HL-60 (cell line): Measurements from ENCODE around the gene SMIM36.

Experiments used
- DNase-seq, 2 experiments: peaks; one replicate each; pipeline ENCODE4 v3.0.0-alpha.2; 2010 to 2020; ENCODE audit warnings: low read depth in 1 of 2, low spot score in 1 of 2
- H3K27ac ChIP-seq: fragments of 250-450 bp; sonication (Bioruptor Pico); replicated peaks from 2 replicates; pipeline ENCODE4 v1.5.1; 2020; ENCODE audit warnings: mild to moderate bottlenecking, moderate library complexity
- H3K27me3 ChIP-seq: fragments of 250-450 bp; sonication (Bioruptor Pico); 2 replicates; pipeline ENCODE4 v1.5.1; 2021; ENCODE audit warnings: mild to moderate bottlenecking, moderate library complexity; ENCODE audit not compliant: insufficient read depth, poor library complexity, severe bottlenecking
- H3K4me3 ChIP-seq: replicated peaks from 2 replicates; pipeline ENCODE4 v1.5.1; 2011; ENCODE audit warnings: mild to moderate bottlenecking, control low read depth, low read length; ENCODE audit not compliant: insufficient read depth
- GABPA ChIP-seq: IDR thresholded peaks from 2 replicates; pipeline ENCODE4 v1.6.1; 2012; ENCODE audit warnings: low read depth
- POLR2AphosphoS5 ChIP-seq: IDR thresholded peaks from 2 replicates; pipeline ENCODE4 v1.6.1; 2012; ENCODE audit warnings: low read depth
- SPI1 ChIP-seq: IDR thresholded peaks from 2 replicates; pipeline ENCODE4 v1.6.1; 2012; ENCODE audit warnings: low read depth, mild to moderate bottlenecking, borderline replicate concordance
- TF ChIP-seq, protein P1 (sequence below): IDR thresholded peaks from one replicate; pipeline ENCODE4 v1.5.1; 2011; ENCODE audit warnings: low read length, control low read depth, inconsistent platforms; ENCODE audit not compliant: insufficient read depth
- TF ChIP-seq, protein P2 (sequence below): IDR thresholded peaks from 2 replicates; pipeline ENCODE4 v1.6.1; 2012; ENCODE audit warnings: low read depth; ENCODE audit not compliant: insufficient replicate concordance

SMIM36 gene

GRCh38 chr17:55487695-55488432 lies 23.4 kb downstream of the SMIM36 start:
- no peak for DNase-seq
- TF ChIP-seq GABPA (no peak), SPI1 (no peak), POLR2AphosphoS5 (no peak)
- TF ChIP-seq, protein P1, sequence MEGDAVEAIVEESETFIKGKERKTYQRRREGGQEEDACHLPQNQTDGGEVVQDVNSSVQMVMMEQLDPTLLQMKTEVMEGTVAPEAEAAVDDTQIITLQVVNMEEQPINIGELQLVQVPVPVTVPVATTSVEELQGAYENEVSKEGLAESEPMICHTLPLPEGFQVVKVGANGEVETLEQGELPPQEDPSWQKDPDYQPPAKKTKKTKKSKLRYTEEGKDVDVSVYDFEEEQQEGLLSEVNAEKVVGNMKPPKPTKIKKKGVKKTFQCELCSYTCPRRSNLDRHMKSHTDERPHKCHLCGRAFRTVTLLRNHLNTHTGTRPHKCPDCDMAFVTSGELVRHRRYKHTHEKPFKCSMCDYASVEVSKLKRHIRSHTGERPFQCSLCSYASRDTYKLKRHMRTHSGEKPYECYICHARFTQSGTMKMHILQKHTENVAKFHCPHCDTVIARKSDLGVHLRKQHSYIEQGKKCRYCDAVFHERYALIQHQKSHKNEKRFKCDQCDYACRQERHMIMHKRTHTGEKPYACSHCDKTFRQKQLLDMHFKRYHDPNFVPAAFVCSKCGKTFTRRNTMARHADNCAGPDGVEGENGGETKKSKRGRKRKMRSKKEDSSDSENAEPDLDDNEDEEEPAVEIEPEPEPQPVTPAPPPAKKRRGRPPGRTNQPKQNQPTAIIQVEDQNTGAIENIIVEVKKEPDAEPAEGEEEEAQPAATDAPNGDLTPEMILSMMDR = no peak
- TF ChIP-seq, protein P2, sequence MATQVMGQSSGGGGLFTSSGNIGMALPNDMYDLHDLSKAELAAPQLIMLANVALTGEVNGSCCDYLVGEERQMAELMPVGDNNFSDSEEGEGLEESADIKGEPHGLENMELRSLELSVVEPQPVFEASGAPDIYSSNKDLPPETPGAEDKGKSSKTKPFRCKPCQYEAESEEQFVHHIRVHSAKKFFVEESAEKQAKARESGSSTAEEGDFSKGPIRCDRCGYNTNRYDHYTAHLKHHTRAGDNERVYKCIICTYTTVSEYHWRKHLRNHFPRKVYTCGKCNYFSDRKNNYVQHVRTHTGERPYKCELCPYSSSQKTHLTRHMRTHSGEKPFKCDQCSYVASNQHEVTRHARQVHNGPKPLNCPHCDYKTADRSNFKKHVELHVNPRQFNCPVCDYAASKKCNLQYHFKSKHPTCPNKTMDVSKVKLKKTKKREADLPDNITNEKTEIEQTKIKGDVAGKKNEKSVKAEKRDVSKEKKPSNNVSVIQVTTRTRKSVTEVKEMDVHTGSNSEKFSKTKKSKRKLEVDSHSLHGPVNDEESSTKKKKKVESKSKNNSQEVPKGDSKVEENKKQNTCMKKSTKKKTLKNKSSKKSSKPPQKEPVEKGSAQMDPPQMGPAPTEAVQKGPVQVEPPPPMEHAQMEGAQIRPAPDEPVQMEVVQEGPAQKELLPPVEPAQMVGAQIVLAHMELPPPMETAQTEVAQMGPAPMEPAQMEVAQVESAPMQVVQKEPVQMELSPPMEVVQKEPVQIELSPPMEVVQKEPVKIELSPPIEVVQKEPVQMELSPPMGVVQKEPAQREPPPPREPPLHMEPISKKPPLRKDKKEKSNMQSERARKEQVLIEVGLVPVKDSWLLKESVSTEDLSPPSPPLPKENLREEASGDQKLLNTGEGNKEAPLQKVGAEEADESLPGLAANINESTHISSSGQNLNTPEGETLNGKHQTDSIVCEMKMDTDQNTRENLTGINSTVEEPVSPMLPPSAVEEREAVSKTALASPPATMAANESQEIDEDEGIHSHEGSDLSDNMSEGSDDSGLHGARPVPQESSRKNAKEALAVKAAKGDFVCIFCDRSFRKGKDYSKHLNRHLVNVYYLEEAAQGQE = no peak
- H3K27ac ChIP-seq = no peak overlapping the region
- no peak overlapping the region for H3K4me3 ChIP-seq
- no peaks in the 10 kb centered on the region for H3K27me3 ChIP-seq

GRCh38 chr17:55484575-55484974 lies 26.7 kb downstream of the SMIM36 start:
- TF ChIP-seq SPI1 (no peak), POLR2AphosphoS5 (no peak), GABPA (no peak)
- TF ChIP-seq, protein P1 = no peak
- TF ChIP-seq, protein P2 = no peak

DNA sequence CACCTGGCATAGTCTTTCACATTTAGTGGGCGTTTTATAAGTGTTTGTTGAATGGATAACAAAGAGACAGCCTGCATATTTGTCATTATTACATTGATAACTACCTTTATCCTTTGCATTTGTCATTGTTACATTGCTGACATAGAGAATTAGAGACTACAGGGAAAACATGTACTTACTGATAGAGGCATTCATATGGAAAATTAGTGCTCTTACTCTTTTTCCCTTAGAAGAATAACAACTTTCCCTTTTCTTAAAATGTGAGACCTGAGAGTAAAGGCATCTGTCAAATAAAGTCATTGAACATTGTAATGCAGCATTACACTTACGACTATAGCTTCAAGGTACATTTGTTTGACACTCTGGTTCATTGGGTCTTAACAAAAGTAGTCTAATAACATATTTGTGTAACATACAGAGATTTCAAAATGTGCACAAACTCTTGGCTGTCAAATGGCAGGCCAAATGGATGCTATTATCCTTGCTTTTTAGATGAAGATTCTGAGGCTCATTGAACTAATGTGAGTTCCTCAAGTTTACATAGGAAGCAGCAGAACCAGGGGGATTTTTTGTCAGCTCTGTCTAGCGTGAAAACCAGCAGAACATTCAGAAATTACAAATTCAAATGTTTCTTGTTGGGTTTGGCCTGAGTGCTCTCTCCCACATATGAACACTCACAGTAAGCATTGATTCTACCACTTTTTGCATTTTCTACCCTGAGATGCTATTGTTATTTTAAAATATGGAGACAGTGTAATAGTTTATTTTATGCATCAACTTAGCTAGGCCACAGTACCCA lies 28.5 kb downstream of the SMIM36 start:
- TF ChIP-seq GABPA = no peak
- no peak for DNase-seq
- no peak overlapping the region for H3K27ac ChIP-seq
- H3K27me3 ChIP-seq = no peaks in the 10 kb centered on the region
- no peak overlapping the region for H3K4me3 ChIP-seq

More at GRCh38 chr17:55484575-55484974, 26.7 kb downstream of the SMIM36 start:
- Histone ChIP-seq H3K4me3 (no peak overlapping the region), H3K27ac (no peak overlapping the region), H3K27me3 (no peaks in the 10 kb centered on the region)
- no peak for DNase-seq

DNA sequence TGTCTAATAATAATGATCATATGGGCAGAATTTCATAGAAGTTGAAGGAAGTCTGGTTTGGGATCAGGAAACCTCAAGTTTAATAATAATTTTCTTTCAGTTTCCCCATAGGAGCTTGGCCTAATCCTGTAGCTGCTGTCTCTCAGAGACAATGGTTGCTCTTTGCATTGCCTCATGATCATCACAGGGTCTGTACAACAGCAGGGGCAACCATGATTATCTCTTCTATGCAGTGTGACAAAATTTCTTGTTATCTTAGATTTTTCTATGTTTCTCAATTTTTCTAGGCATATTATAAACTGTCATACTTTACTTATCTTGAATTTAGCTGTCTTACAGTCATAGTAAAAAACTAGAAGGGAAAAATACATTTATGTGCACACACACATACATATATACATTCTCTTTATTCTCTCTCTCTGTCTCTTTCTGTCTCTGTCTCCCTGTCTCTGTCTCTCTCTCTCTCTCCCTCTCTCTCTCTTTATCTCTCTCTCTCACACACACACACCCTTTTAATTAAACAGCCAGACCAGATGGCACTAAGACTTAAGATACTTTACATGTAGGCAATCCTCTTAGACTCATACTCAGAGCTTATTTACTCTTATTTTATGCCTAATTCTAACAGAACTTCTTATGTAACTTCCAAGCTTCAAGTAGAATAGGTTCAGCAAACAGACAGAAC lies 30.5 kb downstream of the SMIM36 start:
- TF ChIP-seq, protein P1 = no peak
- TF ChIP-seq GABPA (no peak), SPI1 (no peak), POLR2AphosphoS5 (no peak)
- TF ChIP-seq, protein P2 = no peak
- no peak for DNase-seq
- Histone ChIP-seq H3K27me3 (no peaks in the 10 kb centered on the region), H3K27ac (no peak overlapping the region), H3K4me3 (no peak overlapping the region)
